C4-2B (cell line): ENCODE measurements around the gene CDC27.

Experiments used
- ZFX ChIP-seq: fragments of 450-650 bp; IDR thresholded peaks from 2 replicates; pipeline ENCODE4 v1.6.1; 2017
- TF ChIP-seq, protein P1 (sequence below): fragments of 450-650 bp; conservative IDR thresholded peaks from 2 replicates; pipeline ENCODE4 v1.5.1; 2017; ENCODE audit warnings: mild to moderate bottlenecking

DNA sequence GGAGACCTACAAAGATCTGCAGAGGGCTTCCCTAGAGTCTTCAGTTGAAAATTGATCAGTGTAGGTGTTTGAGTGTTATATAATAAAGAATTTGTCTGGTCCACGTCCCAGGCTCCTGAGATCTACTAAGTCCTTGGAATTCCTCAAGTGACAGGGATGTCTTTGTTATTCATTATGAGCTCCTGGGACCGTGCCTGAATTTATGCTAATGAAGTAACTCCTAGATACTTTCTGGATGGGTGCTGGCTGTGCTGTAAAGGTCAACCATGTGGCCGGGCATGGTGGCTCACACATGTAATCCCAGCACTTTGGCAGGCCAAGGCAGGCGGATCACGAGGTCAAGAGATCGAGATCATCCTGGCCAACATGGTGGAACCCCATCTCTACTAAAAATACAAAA, 43.7 kb downstream of the CDC27 start:
- TF ChIP-seq, protein P1, sequence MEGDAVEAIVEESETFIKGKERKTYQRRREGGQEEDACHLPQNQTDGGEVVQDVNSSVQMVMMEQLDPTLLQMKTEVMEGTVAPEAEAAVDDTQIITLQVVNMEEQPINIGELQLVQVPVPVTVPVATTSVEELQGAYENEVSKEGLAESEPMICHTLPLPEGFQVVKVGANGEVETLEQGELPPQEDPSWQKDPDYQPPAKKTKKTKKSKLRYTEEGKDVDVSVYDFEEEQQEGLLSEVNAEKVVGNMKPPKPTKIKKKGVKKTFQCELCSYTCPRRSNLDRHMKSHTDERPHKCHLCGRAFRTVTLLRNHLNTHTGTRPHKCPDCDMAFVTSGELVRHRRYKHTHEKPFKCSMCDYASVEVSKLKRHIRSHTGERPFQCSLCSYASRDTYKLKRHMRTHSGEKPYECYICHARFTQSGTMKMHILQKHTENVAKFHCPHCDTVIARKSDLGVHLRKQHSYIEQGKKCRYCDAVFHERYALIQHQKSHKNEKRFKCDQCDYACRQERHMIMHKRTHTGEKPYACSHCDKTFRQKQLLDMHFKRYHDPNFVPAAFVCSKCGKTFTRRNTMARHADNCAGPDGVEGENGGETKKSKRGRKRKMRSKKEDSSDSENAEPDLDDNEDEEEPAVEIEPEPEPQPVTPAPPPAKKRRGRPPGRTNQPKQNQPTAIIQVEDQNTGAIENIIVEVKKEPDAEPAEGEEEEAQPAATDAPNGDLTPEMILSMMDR, result no peak
- no peak for TF ChIP-seq ZFX
